Type B pancreatic cell (in vitro differentiated cells): ENCODE measurements around the gene ANKRD60. TPM values are rescaled to one million over a fixed set of nuclear protein-coding genes. Genes with fewer than 3 reads are reported as not detected.

Experiments used
- DNase-seq: peaks from one replicate; pipeline ENCODE4 v3.0.0; 2021; ENCODE audit warnings: mixed read lengths; ENCODE audit not compliant: unreplicated experiment; ENCODE audit errors: extremely low spot score
- H3K27ac Mint-ChIP-seq: 2 replicates; pipeline ENCODE4 v1.8.0; 2021; ENCODE audit warnings: mild to moderate bottlenecking, mixed read lengths
- H3K27me3 Mint-ChIP-seq: 2 replicates; pipeline ENCODE4 v1.8.0; 2021; ENCODE audit warnings: mixed read lengths
- H3K36me3 Mint-ChIP-seq: 2 replicates; pipeline ENCODE4 v1.8.0; 2021; ENCODE audit warnings: mixed read lengths
- H3K4me1 Mint-ChIP-seq: one replicate; pipeline ENCODE4 v1.8.0; 2021; ENCODE audit warnings: mixed read lengths; ENCODE audit not compliant: unreplicated experiment
- H3K4me3 Mint-ChIP-seq: 2 replicates; pipeline ENCODE4 v1.8.0; 2021; ENCODE audit warnings: mild to moderate bottlenecking, mixed read lengths
- H3K9me3 Mint-ChIP-seq: 2 replicates; pipeline ENCODE4 v1.8.0; 2021; ENCODE audit warnings: mixed read lengths
- CTCF ChIP-seq: fragments of 200-600 bp; sonication (generic); conservative IDR thresholded peaks from 2 replicates; pipeline ENCODE4 v1.5.0; 2021; ENCODE audit warnings: antibody characterized with exemption, mild to moderate bottlenecking
- total RNA-seq: library from RNA; stranded (reverse); gene quantifications from 2 replicates; pipeline ENCODE4 v1.2.1, GENCODE V29; 2021; ENCODE audit warnings: low replicate concordance

ANKRD60 gene
- total RNA-seq, 1 donor from 2014 or later: not detected

- no peaks in the 10 kb centered on the region for H3K36me3 Mint-ChIP-seq
- H3K4me1 Mint-ChIP-seq: no peaks in the 10 kb centered on the region
- H3K27me3 Mint-ChIP-seq: peaks cover 16% of the 10 kb centered on the region
- DNase-seq: no peak
- peaks cover 4% of the 10 kb centered on the region for H3K9me3 Mint-ChIP-seq
- no peak overlapping the region for H3K4me3 Mint-ChIP-seq
- peak; percentile 70 for TF ChIP-seq CTCF
- H3K27ac Mint-ChIP-seq: no peak overlapping the region
Measured at GRCh38 chr20:58192567-58192966, 35.9 kb downstream of the ANKRD60 start.

- H3K4me1 Mint-ChIP-seq: no peaks in the 10 kb centered on the region
- no peak overlapping the region for H3K4me3 Mint-ChIP-seq
- H3K27me3 Mint-ChIP-seq: peaks cover 11% of the 10 kb centered on the region
- H3K9me3 Mint-ChIP-seq: peaks cover 2% of the 10 kb centered on the region
- no peak overlapping the region for H3K27ac Mint-ChIP-seq
- DNase-seq: no peak
- no peaks in the 10 kb centered on the region for H3K36me3 Mint-ChIP-seq
- no peak for TF ChIP-seq CTCF
Measured at GRCh38 chr20:58192065-58192464, 36.4 kb downstream of the ANKRD60 start.

- no peaks in the 10 kb centered on the region for H3K36me3 Mint-ChIP-seq
- H3K9me3 Mint-ChIP-seq: peaks cover 5% of the 10 kb centered on the region
- H3K4me3 Mint-ChIP-seq: no peak overlapping the region
- H3K27ac Mint-ChIP-seq: no peak overlapping the region
- DNase-seq: no peak
- no peak for TF ChIP-seq CTCF
- no peaks in the 10 kb centered on the region for H3K4me1 Mint-ChIP-seq
- H3K27me3 Mint-ChIP-seq: peaks cover 15% of the 10 kb centered on the region
Measured at GRCh38 chr20:58188527-58188926, 39.9 kb downstream of the ANKRD60 start.

GRCh38 chr20:58184984-58185383 is 43.5 kb downstream of the ANKRD60 start:
- no peak for TF ChIP-seq CTCF
- Mint-ChIP-seq H3K36me3 (no peaks in the 10 kb centered on the region), H3K27me3 (peaks cover 24% of the 10 kb centered on the region), H3K27ac (no peak overlapping the region), H3K4me1 (no peaks in the 10 kb centered on the region), H3K4me3 (no peak overlapping the region), H3K9me3 (peaks cover 5% of the 10 kb centered on the region)
- DNase-seq: no peak

- no peak for TF ChIP-seq CTCF
- H3K4me1 Mint-ChIP-seq: peaks cover 4% of the 10 kb centered on the region
- no peak for DNase-seq
- H3K27ac Mint-ChIP-seq: no peak overlapping the region
- H3K27me3 Mint-ChIP-seq: peaks cover 28% of the 10 kb centered on the region
- no peak overlapping the region for H3K4me3 Mint-ChIP-seq
- peaks cover 5% of the 10 kb centered on the region for H3K9me3 Mint-ChIP-seq
- H3K36me3 Mint-ChIP-seq: no peaks in the 10 kb centered on the region
Measured at GRCh38 chr20:58184063-58184462, 44.4 kb downstream of the ANKRD60 start.
